K562 (cell line): Measurements from ENCODE around the gene ABHD3. TPM values are rescaled to one million over a fixed set of nuclear protein-coding genes. Genes with fewer than 3 reads are reported as not detected.

ENCODE experiments used
- DDX20 ChIP-seq: fragments of 450-650 bp; IDR thresholded peaks from 2 replicates; pipeline ENCODE4 v1.6.1; 2016; ENCODE audit warnings: missing genetic modification characterization, low read depth, mild to moderate bottlenecking, missing compliant biosample characterization, moderate library complexity
- GABPB2 ChIP-seq: fragments of 250-450 bp; sonication (Bioruptor Pico); conservative IDR thresholded peaks from 2 replicates; pipeline ENCODE4 v1.5.1; 2021; ENCODE audit warnings: mild to moderate bottlenecking
- GATAD2A ChIP-seq: fragments of 450-650 bp; IDR thresholded peaks from 2 replicates; pipeline ENCODE4 v1.6.1; 2017
- ILK ChIP-seq: fragments of 450-650 bp; IDR thresholded peaks from 2 replicates; pipeline ENCODE4 v1.6.1; 2016; ENCODE audit warnings: missing genetic modification characterization, low read depth, mild to moderate bottlenecking, missing compliant biosample characterization, moderate library complexity, borderline replicate concordance
- MCM5 ChIP-seq: fragments of 450-650 bp; IDR thresholded peaks from 2 replicates; pipeline ENCODE4 v1.6.1; 2016; ENCODE audit warnings: low read depth
- MEIS2 ChIP-seq: fragments of 450-650 bp; IDR thresholded peaks from 2 replicates; pipeline ENCODE4 v1.6.1; 2014; ENCODE audit warnings: mild to moderate bottlenecking; ENCODE audit not compliant: partially characterized antibody
- MYC ChIP-seq, 2 experiments: fragments of 250-450 bp in 1 of 2; sonication (Bioruptor Pico) in 1 of 2; IDR thresholded peaks; 2 replicates each; pipeline versions ENCODE4 v1.5.1 to v1.6.1; 2012 to 2021; ENCODE audit warnings: low read depth in 2 of 2, borderline replicate concordance in 1 of 2, improper control_type of control experiment in 1 of 2, low read length in 1 of 2, mild to moderate bottlenecking in 1 of 2, moderate library complexity in 1 of 2
- NCOA2 ChIP-seq, 2 experiments: fragments of 450-650 bp; IDR thresholded peaks; 2 replicates each; pipeline ENCODE4 v1.6.1; 2018; ENCODE audit warnings: mild to moderate bottlenecking in 2 of 2, moderate library complexity in 1 of 2; ENCODE audit not compliant: partially characterized antibody in 2 of 2
- RBBP5 ChIP-seq: fragments of 200-600 bp; sonication (generic); IDR thresholded peaks from 2 replicates; pipeline ENCODE4 v1.6.1; 2012; ENCODE audit warnings: borderline replicate concordance, mild to moderate bottlenecking, low read length, control low read depth, inconsistent platforms; ENCODE audit not compliant: insufficient read depth, poor library complexity, severe bottlenecking
- RCOR1 ChIP-seq, 2 experiments: IDR thresholded peaks; 2 replicates each; pipeline ENCODE4 v1.6.1; 2012; ENCODE audit warnings: low read depth in 2 of 2, low read length in 2 of 2, borderline replicate concordance in 1 of 2, improper control_type of control experiment in 1 of 2
- SIX5 ChIP-seq, 2 experiments: IDR thresholded peaks; 2 replicates each; pipeline ENCODE4 v1.6.1; 2011; ENCODE audit warnings: low read length in 2 of 2, borderline replicate concordance in 1 of 2, low read depth in 1 of 2, mild to moderate bottlenecking in 1 of 2, moderate library complexity in 1 of 2; ENCODE audit not compliant: insufficient read depth in 1 of 2
- STAG1 ChIP-seq: sonication (generic); formaldehyde crosslinking; IDR thresholded peaks from 2 replicates; pipeline ENCODE4 v1.5.0; 2020; ENCODE audit warnings: missing genetic modification reagents, borderline replicate concordance
- ZC3H11A ChIP-seq: IDR thresholded peaks from 2 replicates; pipeline ENCODE4 v1.6.1; 2012; ENCODE audit warnings: low read depth, low read length, improper control_type of control experiment
- ZNF584 ChIP-seq: fragments of 200-800 bp; sonication (Bioruptor generic); IDR thresholded peaks from 2 replicates; pipeline ENCODE4 v1.6.1; 2016; ENCODE audit warnings: low read depth, mild to moderate bottlenecking, missing genetic modification characterization, missing compliant biosample characterization
- ZNF586 ChIP-seq: fragments of 450-650 bp; formaldehyde crosslinking; conservative IDR thresholded peaks from 2 replicates; pipeline ENCODE4 v1.4.0; 2020; ENCODE audit warnings: mild to moderate bottlenecking, moderate library complexity
- polyA plus RNA-seq, 8 experiments: library from polyadenylated mRNA; depleted of rRNA in 4 of 8; stranded (reverse) in 5 of 8; unstranded in 3 of 8; fragments of >200 nt; fragmentation: Nextera tagmentation in 2 of 8; fragmentation: Illumina TruSeq in 1 of 8; extraction: Ambion mirVana in 2 of 8; extraction: Trizol in 1 of 8; gene quantifications; 2 replicates each; pipeline versions ENCODE4 v1.2.1 to v1.2.3, GENCODE V29; 2011 to 2014; ENCODE audit warnings: inconsistent platforms in 1 of 8, missing spikeins in 1 of 8
- total RNA-seq, 7 experiments: library from RNA; depleted of rRNA in 6 of 7; stranded (reverse); fragments of >200 nt in 6 of 7; fragmentation: Illumina TruSeq in 2 of 7; extraction: Trizol in 2 of 7; gene quantifications; 2 replicates each; pipeline versions ENCODE4 v1.2.1 to v1.2.3, GENCODE V29; 2011 to 2021; ENCODE audit warnings: low replicate concordance in 1 of 7
- TF ChIP-seq, protein P1 (sequence below): fragments of 200-800 bp; sonication (Bioruptor generic); IDR thresholded peaks from 2 replicates; pipeline ENCODE4 v1.6.1; 2017; ENCODE audit warnings: missing genetic modification characterization, missing compliant biosample characterization
- TF ChIP-seq, protein P2 (sequence below), 2 experiments: IDR thresholded peaks; 2 replicates each; pipeline ENCODE4 v1.6.1; 2012; ENCODE audit warnings: improper control_type of control experiment in 2 of 2, low read depth in 2 of 2, low read length in 2 of 2, borderline replicate concordance in 1 of 2
- TF ChIP-seq, protein P3 (sequence below): sonication (generic); formaldehyde crosslinking; IDR thresholded peaks from 2 replicates; pipeline ENCODE4 v1.9.0; 2022; ENCODE audit warnings: mild to moderate bottlenecking, missing genetic modification reagents
- TF ChIP-seq, protein P4 (sequence below): sonication (generic); formaldehyde crosslinking; IDR thresholded peaks from 2 replicates; pipeline ENCODE4 v1.8.0; 2022; ENCODE audit warnings: missing genetic modification reagents, mild to moderate bottlenecking, moderate library complexity, borderline replicate concordance

Gene ABHD3
- total and polyA plus RNA-seq, 9 of the 15 experiments (the other 6 are each of a cell fraction or from before 2014, with no cell fraction given): 6.3 to 38.8 (median 19.4) TPM

DNA sequence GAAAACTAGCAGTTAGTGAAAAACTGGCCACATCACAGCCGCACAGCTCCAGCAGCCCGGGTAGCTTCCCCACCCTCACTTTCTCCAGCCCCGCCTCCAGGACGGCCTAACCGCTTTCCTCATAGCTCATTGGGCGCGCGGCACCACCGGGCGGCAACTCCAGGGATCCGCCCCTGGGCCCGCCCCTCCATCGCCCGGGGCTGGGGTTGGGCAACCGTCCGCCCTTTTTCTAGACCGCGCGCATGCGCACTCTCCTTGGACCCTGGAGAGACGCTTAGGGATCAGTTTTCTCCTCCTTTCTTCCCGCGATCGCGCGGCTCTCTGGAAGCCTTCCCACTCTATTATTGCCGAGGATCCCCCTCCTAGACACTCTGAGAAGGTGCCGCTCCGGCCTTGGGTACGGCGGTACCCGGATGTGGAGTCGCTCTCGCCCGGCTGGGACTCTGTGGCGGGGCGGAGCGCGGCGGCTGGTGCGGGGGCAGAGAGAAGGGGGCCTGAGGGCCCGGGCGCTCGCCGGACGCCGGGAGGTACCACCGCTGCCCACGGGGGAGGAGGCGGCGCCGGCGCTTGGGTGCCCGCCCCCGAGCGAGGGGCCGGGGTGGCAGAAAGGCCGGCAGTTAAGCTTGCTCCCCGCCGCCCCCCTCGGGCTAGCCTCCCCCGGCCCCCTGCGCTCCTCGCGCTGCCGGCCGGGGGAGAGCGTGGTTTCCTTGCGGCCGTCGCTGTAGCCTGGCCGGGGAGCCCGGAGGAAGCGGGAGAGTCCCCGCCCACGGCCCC, 36.2 kb upstream of the ABHD3 start, which contains the start of gene MIB1 (continued):
- TF ChIP-seq, protein P1, sequence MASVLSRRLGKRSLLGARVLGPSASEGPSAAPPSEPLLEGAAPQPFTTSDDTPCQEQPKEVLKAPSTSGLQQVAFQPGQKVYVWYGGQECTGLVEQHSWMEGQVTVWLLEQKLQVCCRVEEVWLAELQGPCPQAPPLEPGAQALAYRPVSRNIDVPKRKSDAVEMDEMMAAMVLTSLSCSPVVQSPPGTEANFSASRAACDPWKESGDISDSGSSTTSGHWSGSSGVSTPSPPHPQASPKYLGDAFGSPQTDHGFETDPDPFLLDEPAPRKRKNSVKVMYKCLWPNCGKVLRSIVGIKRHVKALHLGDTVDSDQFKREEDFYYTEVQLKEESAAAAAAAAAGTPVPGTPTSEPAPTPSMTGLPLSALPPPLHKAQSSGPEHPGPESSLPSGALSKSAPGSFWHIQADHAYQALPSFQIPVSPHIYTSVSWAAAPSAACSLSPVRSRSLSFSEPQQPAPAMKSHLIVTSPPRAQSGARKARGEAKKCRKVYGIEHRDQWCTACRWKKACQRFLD (CRISPR knock-in tag): no peak
- no peak for TF ChIP-seq GABPB2 (CRISPR knock-in tag)
- TF ChIP-seq GATAD2A: no peak
- TF ChIP-seq ZNF584: no peak
- TF ChIP-seq ILK (tag): no peak
- peak; percentile 31; the same call in 1 of the 2 replicates for TF ChIP-seq STAG1 (CRISPR knock-in tag)
- TF ChIP-seq, protein P2, sequence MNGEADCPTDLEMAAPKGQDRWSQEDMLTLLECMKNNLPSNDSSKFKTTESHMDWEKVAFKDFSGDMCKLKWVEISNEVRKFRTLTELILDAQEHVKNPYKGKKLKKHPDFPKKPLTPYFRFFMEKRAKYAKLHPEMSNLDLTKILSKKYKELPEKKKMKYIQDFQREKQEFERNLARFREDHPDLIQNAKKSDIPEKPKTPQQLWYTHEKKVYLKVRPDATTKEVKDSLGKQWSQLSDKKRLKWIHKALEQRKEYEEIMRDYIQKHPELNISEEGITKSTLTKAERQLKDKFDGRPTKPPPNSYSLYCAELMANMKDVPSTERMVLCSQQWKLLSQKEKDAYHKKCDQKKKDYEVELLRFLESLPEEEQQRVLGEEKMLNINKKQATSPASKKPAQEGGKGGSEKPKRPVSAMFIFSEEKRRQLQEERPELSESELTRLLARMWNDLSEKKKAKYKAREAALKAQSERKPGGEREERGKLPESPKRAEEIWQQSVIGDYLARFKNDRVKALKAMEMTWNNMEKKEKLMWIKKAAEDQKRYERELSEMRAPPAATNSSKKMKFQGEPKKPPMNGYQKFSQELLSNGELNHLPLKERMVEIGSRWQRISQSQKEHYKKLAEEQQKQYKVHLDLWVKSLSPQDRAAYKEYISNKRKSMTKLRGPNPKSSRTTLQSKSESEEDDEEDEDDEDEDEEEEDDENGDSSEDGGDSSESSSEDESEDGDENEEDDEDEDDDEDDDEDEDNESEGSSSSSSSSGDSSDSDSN (IDR thresholded peaks at IDR 0.05; ENCODE audit: borderline replicate concordance in 1 of 2, low read depth in 2 of 2, low read length in 2 of 2): peak; percentile 20 to 49; a peak in 2 of 4 replicates
- TF ChIP-seq MCM5: no peak
- TF ChIP-seq, protein P3, sequence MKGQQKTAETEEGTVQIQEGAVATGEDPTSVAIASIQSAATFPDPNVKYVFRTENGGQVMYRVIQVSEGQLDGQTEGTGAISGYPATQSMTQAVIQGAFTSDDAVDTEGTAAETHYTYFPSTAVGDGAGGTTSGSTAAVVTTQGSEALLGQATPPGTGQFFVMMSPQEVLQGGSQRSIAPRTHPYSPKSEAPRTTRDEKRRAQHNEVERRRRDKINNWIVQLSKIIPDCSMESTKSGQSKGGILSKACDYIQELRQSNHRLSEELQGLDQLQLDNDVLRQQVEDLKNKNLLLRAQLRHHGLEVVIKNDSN (CRISPR knock-in tag): peak; percentile 50; the same call in 1 of the 2 replicates
- no peak for TF ChIP-seq DDX20 (tag)
- TF ChIP-seq MEIS2: peak; percentile 86
- peak; percentile 7 for TF ChIP-seq RBBP5
- TF ChIP-seq MYC (IDR thresholded peaks at IDR 0.05; ENCODE audit: low read depth, low read length): peak; percentile 31
- no peak for TF ChIP-seq MYC (CRISPR knock-in tag; IDR thresholded peaks at IDR 0.05; ENCODE audit: borderline replicate concordance, low read depth)
- peak in 1 of 2 experiments; percentile 75 for TF ChIP-seq NCOA2 (IDR thresholded peaks at IDR 0.05; ENCODE audit: partially characterized antibody in 2 of 2)
- TF ChIP-seq ZC3H11A: no peak
- no peak for TF ChIP-seq SIX5 (IDR thresholded peaks at IDR 0.05; ENCODE audit: borderline replicate concordance in 1 of 2, insufficient read depth in 1 of 2, low read depth in 1 of 2, low read length in 2 of 2)
- TF ChIP-seq RCOR1 (IDR thresholded peaks at IDR 0.05; ENCODE audit: borderline replicate concordance in 1 of 2, low read depth in 2 of 2, low read length in 2 of 2): no peak; a peak in 1 of 4 replicates
- TF ChIP-seq, protein P4, sequence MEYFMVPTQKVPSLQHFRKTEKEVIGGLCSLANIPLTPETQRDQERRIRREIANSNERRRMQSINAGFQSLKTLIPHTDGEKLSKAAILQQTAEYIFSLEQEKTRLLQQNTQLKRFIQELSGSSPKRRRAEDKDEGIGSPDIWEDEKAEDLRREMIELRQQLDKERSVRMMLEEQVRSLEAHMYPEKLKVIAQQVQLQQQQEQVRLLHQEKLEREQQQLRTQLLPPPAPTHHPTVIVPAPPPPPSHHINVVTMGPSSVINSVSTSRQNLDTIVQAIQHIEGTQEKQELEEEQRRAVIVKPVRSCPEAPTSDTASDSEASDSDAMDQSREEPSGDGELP (CRISPR knock-in tag): peak; percentile 53; the same call in 1 of the 2 replicates
- TF ChIP-seq ZNF586 (CRISPR knock-in tag): no peak
